Measurements from ENCODE around the gene HOXD8.
A peak's percentile ranks its signal among the peaks of the same experiment; 100 is the strongest.

Gene HOXD8

GRCh38 chr2:176156301-176156806 lies 26.8 kb downstream of the HOXD8 start:
- Mint-ChIP-seq H3K4me1 (peaks cover 63% of the 10 kb centered on the region), H3K27me3 (ENCODE audit: low read depth) (peaks cover 11% of the 10 kb centered on the region), H3K4me3 (peak overlapping the region; percentile 80 to 85 (median 81)), H3K9me3 (no peaks in the 10 kb centered on the region), H3K27ac (peak overlapping the region; percentile 95 to 99 (median 96)), H3K36me3 (ENCODE audit: low read depth) (peaks cover 45% of the 10 kb centered on the region)
- no peak for TF ChIP-seq CTCF (IDR thresholded peaks at IDR 0.05; ENCODE audit: unreplicated experiment in 3 of 3)

GRCh38 chr2:176156807-176157498 lies 27.4 kb downstream of the HOXD8 start, which contains the start of gene HOXD3:
Gene HOXD3 (plus strand): TSS chr2:176157307. CDS start chr2:176169115, 11,808 bp downstream.
- H3K9me3 Mint-ChIP-seq = no peaks in the 10 kb centered on the region
- peak within 1 kb of the TSS; percentile 95 to 99 (median 99) for H3K27ac Mint-ChIP-seq
- peaks cover 43% of the 10 kb centered on the region for H3K36me3 Mint-ChIP-seq (ENCODE audit: low read depth)
- H3K4me1 Mint-ChIP-seq = peaks cover 66% of the 10 kb centered on the region
- H3K4me3 Mint-ChIP-seq = peak within 1 kb of the TSS; percentile 81 to 89 (median 83)
- TF ChIP-seq CTCF (IDR thresholded peaks at IDR 0.05; ENCODE audit: unreplicated experiment in 3 of 3) = no peak
- peaks cover 14% of the 10 kb centered on the region for H3K27me3 Mint-ChIP-seq (ENCODE audit: low read depth)

- Mint-ChIP-seq H3K9me3 (no peaks in the 10 kb centered on the region), H3K4me3 (peak overlapping the region; percentile 79 to 89 (median 83)), H3K36me3 (ENCODE audit: low read depth) (peaks cover 37% of the 10 kb centered on the region), H3K27me3 (ENCODE audit: low read depth) (peaks cover 14% of the 10 kb centered on the region), H3K4me1 (peaks cover 67% of the 10 kb centered on the region), H3K27ac (peak overlapping the region; percentile 95 to 99 (median 99))
- no peak for TF ChIP-seq CTCF (IDR thresholded peaks at IDR 0.05; ENCODE audit: unreplicated experiment in 3 of 3)
These were observed 28.1 kb downstream of the HOXD8 start for GRCh38 chr2:176157499-176158185.

GRCh38 chr2:176158186-176158591 lies 28.7 kb downstream of the HOXD8 start:
- H3K27ac Mint-ChIP-seq = peak overlapping the region; percentile 95 to 99 (median 99)
- no peaks in the 10 kb centered on the region for H3K9me3 Mint-ChIP-seq
- H3K4me1 Mint-ChIP-seq = peaks cover 70% of the 10 kb centered on the region
- H3K36me3 Mint-ChIP-seq (ENCODE audit: low read depth) = peaks cover 34% of the 10 kb centered on the region
- peak overlapping the region; percentile 79 to 89 (median 83) for H3K4me3 Mint-ChIP-seq
- peaks cover 17% of the 10 kb centered on the region for H3K27me3 Mint-ChIP-seq (ENCODE audit: low read depth)
- TF ChIP-seq CTCF (IDR thresholded peaks at IDR 0.05; ENCODE audit: unreplicated experiment in 3 of 3) = no peak

GRCh38 chr2:176158855-176159662 lies 29.6 kb downstream of the HOXD8 start:
- Mint-ChIP-seq H3K4me3 (peak overlapping the region; percentile 79 to 89 (median 88)), H3K27ac (peak overlapping the region; percentile 95 to 99 (median 99)), H3K27me3 (ENCODE audit: low read depth) (peaks cover 19% of the 10 kb centered on the region), H3K36me3 (ENCODE audit: low read depth) (peaks cover 29% of the 10 kb centered on the region), H3K9me3 (no peaks in the 10 kb centered on the region), H3K4me1 (peaks cover 73% of the 10 kb centered on the region)
- TF ChIP-seq CTCF (IDR thresholded peaks at IDR 0.05; ENCODE audit: unreplicated experiment in 3 of 3) = no peak
